Activated CD8-positive, alpha-beta T cell treated with anti-CD3 and anti-CD28 coated beads for 36 hours (primary cell): ENCODE results near the gene COA4. TPM values are rescaled to one million over a fixed set of nuclear protein-coding genes. Genes with fewer than 3 reads are reported as not detected.

Experiments used
- ATAC-seq: fragments of 200-7000 bp; cut with Tn5 transposase; one replicate; pipeline ENCODE4 v1.10.0; 2021; ENCODE audit warnings: mild to moderate bottlenecking, moderate library complexity
- CTCF ChIA-PET: fragments of 350-600 bp; sonication (Branson Sonifier 250); formaldehyde crosslinking; loops from one replicate; lab custom pipeline; 2021; ENCODE audit warnings: antibody characterized with exemption; lab: Charles Lee
- POLR2A ChIA-PET: fragments of 350-600 bp; sonication (Branson Sonifier 250); formaldehyde crosslinking; loops from one replicate; lab custom pipeline; 2021; ENCODE audit warnings: antibody characterized with exemption; lab: Charles Lee
- DNase-seq: peaks from one replicate; pipeline ENCODE4 v3.0.0-alpha.2; 2020
- H3K27ac Mint-ChIP-seq: one replicate; pipeline ENCODE4 v1.8.0; 2021; ENCODE audit warnings: mild to moderate bottlenecking, mixed read lengths
- H3K27me3 Mint-ChIP-seq: one replicate; pipeline ENCODE4 v1.8.0; 2021; ENCODE audit warnings: mixed read lengths
- H3K36me3 Mint-ChIP-seq: one replicate; pipeline ENCODE4 v1.8.0; 2021; ENCODE audit warnings: low read depth, mixed read lengths
- H3K4me1 Mint-ChIP-seq: one replicate; pipeline ENCODE4 v1.8.0; 2021; ENCODE audit warnings: low read depth, mixed read lengths
- H3K4me3 Mint-ChIP-seq: one replicate; pipeline ENCODE4 v1.8.0; 2021; ENCODE audit warnings: mild to moderate bottlenecking, moderate library complexity, mixed read lengths
- H3K9me3 Mint-ChIP-seq: one replicate; pipeline ENCODE4 v1.8.0; 2021; ENCODE audit warnings: mixed read lengths
- CTCF ChIP-seq: fragments of 200-600 bp; IDR thresholded peaks from one replicate; pipeline ENCODE4 v1.8.0; 2022; ENCODE audit warnings: antibody characterized with exemption, mild to moderate bottlenecking
- intact Hi-C: fragments of 100-400 bp; cut with micrococcal nuclease; formaldehyde crosslinking; loops from one replicate; pipeline ENCODE4 v1.10.0; 2022
- total RNA-seq, 2 experiments: library from RNA; stranded (reverse); gene quantifications; one replicate each; pipeline ENCODE4 v1.2.3, GENCODE V29; 2021

The COA4 gene
- total RNA-seq, 2 experiments from 2014 or later, result 106 to 116 TPM

- H3K9me3 Mint-ChIP-seq, result no peaks in the 10 kb centered on the region
- no peaks in the 10 kb centered on the region for H3K27me3 Mint-ChIP-seq
- ChIA-PET CTCF (no interaction called here), POLR2A (no interaction called here)
- ATAC-seq (no peak), DNase-seq (no peak)
- intact Hi-C loops, result no loop called here
- peaks cover 15% of the 10 kb centered on the region for H3K36me3 Mint-ChIP-seq
- no peak for TF ChIP-seq CTCF
- H3K27ac Mint-ChIP-seq, result no peak overlapping the region
- H3K4me1 Mint-ChIP-seq, result no peaks in the 10 kb centered on the region
- H3K4me3 Mint-ChIP-seq, result no peak overlapping the region
Observed at GRCh38 chr11:73859671-73860070, 17.0 kb downstream of the COA4 start.

- peaks cover 12% of the 10 kb centered on the region for H3K36me3 Mint-ChIP-seq
- ATAC-seq, result no peak
- H3K27ac Mint-ChIP-seq, result no peak overlapping the region
- intact Hi-C loops, result no loop called here
- no peaks in the 10 kb centered on the region for H3K27me3 Mint-ChIP-seq
- no peak for DNase-seq
- POLR2A ChIA-PET, result interaction anchor here (0.7 kb wide), 1 partner anchor 21 kb away, joined by 3 read pairs; no protein-coding TSS in a partner anchor
- CTCF ChIA-PET, result interaction anchor here (1.8 kb wide), 1 partner anchor 11 kb away, joined by 4 read pairs; no protein-coding TSS in a partner anchor
- H3K4me1 Mint-ChIP-seq, result no peaks in the 10 kb centered on the region
- no peak for TF ChIP-seq CTCF
- H3K9me3 Mint-ChIP-seq, result no peaks in the 10 kb centered on the region
- no peak overlapping the region for H3K4me3 Mint-ChIP-seq
Observed at GRCh38 chr11:73856031-73856567, 20.5 kb downstream of the COA4 start.

- Mint-ChIP-seq H3K4me3 (no peak overlapping the region), H3K27ac (no peak overlapping the region), H3K36me3 (peaks cover 5% of the 10 kb centered on the region), H3K4me1 (no peaks in the 10 kb centered on the region), H3K9me3 (no peaks in the 10 kb centered on the region), H3K27me3 (no peaks in the 10 kb centered on the region)
- ChIA-PET POLR2A (interaction anchor here (1.0 kb wide), 1 partner anchor 12 kb away, joined by 3 read pairs; no protein-coding TSS in a partner anchor), CTCF (interaction anchor here (1.8 kb wide), 1 partner anchor 12 kb away, joined by 4 read pairs; no protein-coding TSS in a partner anchor)
- intact Hi-C loops, result no loop called here
- TF ChIP-seq CTCF, result no peak
- no peak for ATAC-seq
- no peak for DNase-seq
Observed at GRCh38 chr11:73854680-73855079, 22.0 kb downstream of the COA4 start.

GRCh38 chr11:73852049-73852448 lies 24.6 kb downstream of the COA4 start:
- no peaks in the 10 kb centered on the region for H3K27me3 Mint-ChIP-seq
- H3K9me3 Mint-ChIP-seq, result no peaks in the 10 kb centered on the region
- no peaks in the 10 kb centered on the region for H3K4me1 Mint-ChIP-seq
- ChIA-PET POLR2A (no interaction called here), CTCF (no interaction called here)
- H3K27ac Mint-ChIP-seq, result no peak overlapping the region
- DNase-seq (no peak), ATAC-seq (no peak)
- H3K36me3 Mint-ChIP-seq, result peaks cover 8% of the 10 kb centered on the region
- TF ChIP-seq CTCF, result no peak
- no peak overlapping the region for H3K4me3 Mint-ChIP-seq
- intact Hi-C loops, result no loop called here

- H3K36me3 Mint-ChIP-seq, result peaks cover 13% of the 10 kb centered on the region
- H3K4me3 Mint-ChIP-seq, result no peak overlapping the region
- no peak for TF ChIP-seq CTCF
- H3K27me3 Mint-ChIP-seq, result no peaks in the 10 kb centered on the region
- ChIA-PET CTCF (no interaction called here), POLR2A (no interaction called here)
- H3K9me3 Mint-ChIP-seq, result no peaks in the 10 kb centered on the region
- DNase-seq, result no peak
- H3K27ac Mint-ChIP-seq, result no peak overlapping the region
- intact Hi-C loops, result no loop called here
- H3K4me1 Mint-ChIP-seq, result no peaks in the 10 kb centered on the region
- ATAC-seq, result no peak
Observed at GRCh38 chr11:73851046-73851764, 25.4 kb downstream of the COA4 start.
